Stimulated activated CD8-positive, alpha-beta memory T cell treated with anti-CD3 and anti-CD28 coated beads, Interleukin-12 subunit alpha, Interleukin-12 subunit beta, amount 100 ng/mL, for 1 hour (primary cell): Measurements from ENCODE around the gene CYP4A11.
"Not testable (repeated sequence)": the region's sequence is repeated elsewhere in the genome, so short reads cannot be mapped to it uniquely, and the experiment has no call there.

ENCODE experiments used
- DNase-seq: peaks from one replicate; pipeline ENCODE4 v3.0.0-alpha.2; 2020; ENCODE audit warnings: low read depth

CYP4A11 gene

DNA sequence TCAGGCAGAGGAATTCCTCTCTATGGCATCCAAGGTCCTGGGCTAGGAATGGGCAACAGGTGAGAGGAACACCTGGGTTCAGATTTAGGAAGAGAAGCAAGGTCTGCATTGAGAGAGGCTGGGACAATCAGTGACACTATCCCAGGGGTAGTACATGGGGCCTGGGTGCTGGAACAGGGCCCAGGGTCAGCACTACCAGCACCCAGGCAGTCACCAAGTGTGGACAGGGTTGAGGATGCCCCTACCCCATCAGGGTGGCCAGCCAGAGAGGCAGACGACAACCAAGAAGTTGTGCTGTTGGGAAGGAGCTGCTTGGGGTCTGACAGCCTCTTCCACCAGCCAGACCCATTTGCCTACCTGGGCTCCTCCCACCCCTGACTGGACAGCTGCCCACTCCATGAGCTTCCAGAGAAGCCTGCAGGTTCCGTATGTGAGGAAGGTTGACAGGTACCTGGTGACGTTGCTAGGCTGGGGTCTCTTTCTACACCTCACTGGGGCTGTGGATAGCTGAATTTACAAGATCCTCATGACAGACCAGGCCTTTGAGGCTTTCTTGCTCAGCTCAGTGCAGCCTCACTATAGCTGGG is 13.9 kb downstream of the CYP4A11 start:
- no peak for DNase-seq

DNA sequence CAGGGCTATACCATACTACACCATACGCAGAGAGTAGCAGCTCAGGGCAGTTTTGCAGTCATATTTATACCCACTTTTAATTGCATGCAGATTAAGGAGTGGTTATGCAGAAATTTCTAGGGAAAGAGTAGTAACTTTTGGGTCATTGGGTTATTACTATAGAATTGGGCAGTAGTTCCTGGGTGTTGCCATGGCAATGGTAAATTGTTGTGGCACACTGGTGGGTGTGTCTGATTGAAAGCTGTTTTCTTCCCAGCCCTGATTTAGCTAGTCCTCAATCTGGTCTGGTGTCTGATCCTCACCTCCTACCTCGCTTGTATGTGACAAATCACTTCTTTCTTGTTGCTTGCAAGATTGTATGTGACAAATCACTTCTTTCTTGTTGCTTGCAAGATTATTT is 30.5 kb downstream of the CYP4A11 start:
- DNase-seq: no peak

DNA sequence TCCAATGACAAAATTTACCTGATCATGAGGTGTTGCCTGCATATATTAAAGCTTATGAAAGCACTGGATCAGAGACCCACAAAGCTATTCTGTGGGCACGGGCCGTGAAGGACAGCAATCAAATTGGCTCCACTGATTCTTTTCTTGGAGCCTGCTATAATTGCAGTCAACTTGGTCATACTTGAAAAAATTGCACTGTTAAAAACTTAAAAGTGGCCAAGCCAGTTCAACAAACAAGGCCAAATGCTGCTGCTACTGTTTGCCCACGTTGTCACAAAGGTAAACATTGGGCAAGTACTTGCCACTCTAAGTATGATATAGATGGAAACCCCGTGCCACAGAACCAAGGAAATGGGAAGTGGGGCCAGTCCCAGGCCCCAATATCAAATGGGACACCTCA is 37.8 kb downstream of the CYP4A11 start:
- no peak for DNase-seq

DNA sequence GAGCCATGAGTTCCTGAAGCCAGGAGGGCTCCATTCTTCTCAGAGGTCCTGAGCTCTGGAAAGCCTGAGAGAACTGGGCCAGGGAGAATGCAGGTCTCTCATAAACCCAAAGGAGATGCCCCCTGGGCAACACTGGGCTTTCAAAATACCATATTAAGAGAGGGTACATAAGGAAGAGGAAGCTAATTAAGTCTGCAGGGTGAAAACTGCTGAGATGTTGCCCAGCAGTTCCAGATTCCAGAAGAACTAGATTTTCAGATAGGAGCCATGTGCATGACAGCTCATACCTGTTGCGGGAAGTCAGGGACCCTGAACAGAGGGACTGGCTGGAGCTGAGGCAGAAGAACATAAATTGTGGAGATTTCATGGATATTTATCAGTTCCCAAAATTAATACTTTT is 40.9 kb downstream of the CYP4A11 start:
- DNase-seq: no peak

DNA sequence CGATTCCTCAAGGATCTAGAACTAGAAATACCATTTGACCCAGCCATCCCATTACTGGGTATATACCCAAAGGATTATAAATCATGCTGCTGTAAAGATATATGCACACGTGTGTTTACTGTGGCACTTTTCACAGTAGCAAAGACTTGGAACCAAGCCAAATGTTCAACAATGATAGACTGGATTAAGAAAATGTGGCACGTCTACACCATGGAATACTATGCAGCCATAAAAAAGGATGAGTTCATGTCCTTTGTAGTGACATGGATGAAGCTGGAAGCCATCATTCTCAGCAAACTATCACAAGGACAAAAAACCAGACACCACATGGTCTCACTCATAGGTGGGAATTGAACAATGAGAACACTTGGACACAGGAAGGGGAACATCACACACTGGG is 59.6 kb downstream of the CYP4A11 start:
- DNase-seq: not testable (repeated sequence)
